Motor neuron (in vitro differentiated cells): ENCODE measurements around the gene SDK1. TPM values are rescaled to one million over a fixed set of nuclear protein-coding genes. Genes with fewer than 3 reads are reported as not detected.
A peak's percentile ranks its signal among the peaks of the same experiment; 100 is the strongest.

ENCODE experiments used
- ATAC-seq, 8 experiments: fragments of 200-7000 bp; cut with Tn5 transposase; replicated peaks in 6 of 8; 2 replicates each; pipeline ENCODE4 v1.8.0; 2021; ENCODE audit warnings: mild to moderate bottlenecking in 8 of 8, moderate library complexity in 8 of 8
- H3K27ac ChIP-seq, 2 donors: fragments of 250-450 bp; sonication (Bioruptor Pico); 2 replicates each; pipeline ENCODE4 v1.9.0; 2021; ENCODE audit warnings: antibody characterized with exemption in 2 of 2, mild to moderate bottlenecking in 2 of 2, moderate library complexity in 1 of 2
- H3K4me1 ChIP-seq, 2 donors: fragments of 250-450 bp; sonication (Bioruptor Pico); replicated peaks in 1 of 2; 2 replicates each; pipeline ENCODE4 v1.6.1; 2021; ENCODE audit warnings: antibody characterized with exemption in 2 of 2, mild to moderate bottlenecking in 2 of 2, moderate library complexity in 1 of 2
- H3K4me3 ChIP-seq, 5 donors: fragments of 250-450 bp; sonication (Bioruptor Pico); 2 replicates each; pipeline ENCODE4 v1.9.0; 2021; ENCODE audit warnings: antibody characterized with exemption in 5 of 5, mild to moderate bottlenecking in 5 of 5, moderate library complexity in 4 of 5
- WGBS, 10 experiments: fragments of 450-650 bp; shearing (Covaris generic); methylation state at CpG; one replicate each; pipeline ENCODE4 v1.0.0; 2022; 5-methylcytosine and 5-hydroxymethylcytosine counted together
- in situ Hi-C, 9 experiments: fragments of 400-800 bp; cut with MboI; loops; one replicate each; pipeline ENCODE4 v1.15.0; 2021; ENCODE audit warnings: low sequenced_read_pairs in 9 of 9, low pct_unique_long_range_greater_than_20kb in 2 of 9; ENCODE audit not compliant: unreplicated experiment in 9 of 9
- total RNA-seq, 8 experiments: library from RNA; unstranded; fragments of 300-600 nt; gene quantifications; 2 replicates each; pipeline versions ENCODE4 v1.2.3 to v1.2.4, GENCODE V29; 2022

The SDK1 gene
- total RNA-seq, 8 experiments from 2014 or later = 0.66 to 30.6 (median 8.0) TPM

DNA sequence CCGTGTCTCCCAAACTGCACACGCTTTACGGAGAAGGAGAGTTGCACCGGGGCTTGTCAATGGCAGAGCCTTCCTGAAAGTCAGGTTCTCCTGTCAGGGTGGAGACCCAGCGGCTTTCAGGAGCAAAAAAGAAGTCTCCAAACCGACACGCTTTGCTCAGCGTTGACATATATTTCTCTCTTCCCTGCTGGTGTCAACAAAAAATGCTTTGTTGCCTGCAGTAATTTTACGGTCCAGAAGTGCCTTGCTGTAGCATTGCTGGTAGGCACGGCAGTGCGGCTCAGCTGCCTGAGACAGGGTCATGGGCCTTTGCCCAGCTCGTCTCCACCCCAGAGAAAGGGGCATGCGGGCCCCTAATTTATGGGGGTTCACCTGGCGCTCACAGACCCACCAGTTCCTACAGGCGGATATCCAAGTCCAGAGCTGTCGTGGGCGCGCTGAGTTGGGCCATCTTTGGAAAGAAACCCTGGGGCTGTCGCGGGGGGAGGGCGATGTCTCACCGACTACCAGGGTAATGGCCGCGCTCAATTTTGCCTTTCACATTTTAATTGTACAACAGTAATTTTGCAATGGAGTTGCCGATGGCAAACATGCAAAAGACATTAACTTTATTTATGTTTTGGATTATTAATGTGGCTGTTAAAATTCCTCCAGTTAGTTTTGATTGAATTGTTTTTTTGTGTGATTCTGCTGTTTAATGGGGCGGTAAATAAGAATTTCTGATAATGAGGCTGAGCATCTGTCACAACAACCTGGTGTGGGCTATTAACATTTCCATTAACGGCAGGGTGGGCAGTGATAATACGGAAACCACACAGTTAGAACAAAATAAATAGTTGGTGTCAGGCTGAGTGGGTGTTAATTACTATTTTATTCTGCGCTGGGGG lies 902.8 kb downstream of the SDK1 start:
- in situ Hi-C loops = no loop called here
- Histone ChIP-seq H3K27ac (peak overlapping the region; percentile 8 to 65), H3K4me1 (peaks cover 28 to 35% of the 10 kb centered on the region in 2 donors), H3K4me3 (no peak overlapping the region)
- ATAC-seq = peak in 5 of 8 experiments; percentile 48 to 72 (median 59)
- 0 to 80% (median 61%) methylated on average over 3 to 18 of the region's 29 CpGs for WGBS, 10 experiments

DNA sequence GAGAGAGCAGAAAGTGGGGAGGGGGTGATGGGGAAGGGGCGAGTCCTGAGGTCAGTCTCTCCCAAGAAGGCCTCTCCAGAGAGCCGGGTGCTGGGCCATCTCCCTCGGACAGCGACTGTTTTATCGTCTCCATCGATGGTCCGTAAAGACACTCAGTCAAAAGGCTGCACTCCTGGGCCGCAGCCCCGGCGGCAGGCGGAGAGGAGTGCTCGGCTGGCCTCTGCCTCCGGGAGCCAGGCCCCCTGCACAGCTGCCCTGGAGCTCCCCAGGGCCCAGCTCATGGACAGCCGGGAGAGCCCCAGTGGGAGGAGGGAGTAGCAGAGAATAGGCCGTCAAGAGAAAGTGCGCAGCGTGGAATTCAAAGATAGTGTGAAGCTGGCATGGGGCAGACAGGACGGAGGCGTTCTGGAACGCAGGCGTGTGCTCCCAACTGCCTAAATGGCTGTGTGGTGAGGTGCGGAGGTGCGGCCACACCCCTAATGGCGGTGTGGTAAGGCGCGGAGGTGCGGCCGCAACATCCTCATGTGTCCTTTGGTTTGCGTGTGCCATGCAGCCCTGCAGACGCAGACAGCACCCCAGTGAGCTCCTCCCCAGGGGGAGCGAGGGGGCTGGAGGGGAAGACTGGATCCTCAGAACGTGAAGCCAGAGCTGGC lies 903.6 kb downstream of the SDK1 start:
- in situ Hi-C loops = no loop called here
- WGBS, 10 experiments = 62 to 85% methylated on average over 11 to 13 of the region's 32 CpGs; no CpG with 5 or more reads in 8 of the 10 experiments
- Histone ChIP-seq H3K4me3 (no peak overlapping the region), H3K27ac (peak overlapping the region; percentile 33 to 65), H3K4me1 (peaks cover 28 to 41% of the 10 kb centered on the region in 2 donors)
- peak in 5 of 8 experiments; percentile 56 to 82 (median 75) for ATAC-seq

DNA sequence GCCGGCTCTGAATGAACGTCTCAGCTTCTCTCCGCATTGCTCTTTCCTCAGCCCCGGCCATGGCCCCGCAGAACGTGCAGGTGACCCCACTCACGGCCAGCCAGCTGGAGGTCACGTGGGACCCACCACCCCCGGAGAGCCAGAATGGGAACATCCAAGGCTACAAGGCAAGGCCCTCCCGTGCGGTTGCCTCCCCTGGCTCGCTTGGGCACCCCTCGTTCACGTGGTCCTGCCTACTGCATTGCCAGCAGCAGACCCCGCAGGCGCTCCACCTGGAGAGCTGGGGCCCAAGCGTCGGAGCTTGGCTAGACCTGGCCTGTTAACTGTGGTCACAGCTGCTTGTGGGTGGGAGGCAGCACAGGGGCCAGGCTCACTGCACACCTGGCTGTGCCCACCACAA lies 904.8 kb downstream of the SDK1 start:
- Histone ChIP-seq H3K4me1 (peaks cover 28 to 45% of the 10 kb centered on the region in 2 donors), H3K27ac (no peak overlapping the region), H3K4me3 (no peak overlapping the region)
- 44 to 100% (median 79%) methylated on average over 2 to 10 of the region's 18 CpGs; no CpG with 5 or more reads in 6 of the 10 experiments for WGBS, 10 experiments
- ATAC-seq = no peak
- in situ Hi-C loops = no loop called here

DNA sequence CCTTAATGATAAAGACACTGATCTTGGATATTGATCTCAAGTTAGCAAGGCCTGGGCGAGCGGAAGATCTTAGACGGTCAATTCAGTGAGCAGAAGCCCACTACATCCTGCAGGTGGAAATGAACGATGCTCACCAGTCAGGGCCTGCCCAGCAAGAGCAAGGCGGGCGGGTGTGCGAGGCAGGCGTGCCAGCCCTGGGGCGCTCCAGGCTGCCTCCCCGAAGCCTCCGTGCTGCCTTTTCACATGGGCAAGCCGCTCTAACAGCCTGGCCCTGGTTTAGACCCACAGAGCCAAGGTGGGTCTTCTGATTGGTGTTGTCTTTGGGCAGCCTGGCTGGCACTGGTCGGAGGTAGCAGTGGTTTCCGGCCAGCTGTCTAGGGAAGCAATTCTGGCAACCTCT lies 906.0 kb downstream of the SDK1 start:
- ATAC-seq = no peak
- no peak overlapping the region for H3K27ac ChIP-seq

DNA sequence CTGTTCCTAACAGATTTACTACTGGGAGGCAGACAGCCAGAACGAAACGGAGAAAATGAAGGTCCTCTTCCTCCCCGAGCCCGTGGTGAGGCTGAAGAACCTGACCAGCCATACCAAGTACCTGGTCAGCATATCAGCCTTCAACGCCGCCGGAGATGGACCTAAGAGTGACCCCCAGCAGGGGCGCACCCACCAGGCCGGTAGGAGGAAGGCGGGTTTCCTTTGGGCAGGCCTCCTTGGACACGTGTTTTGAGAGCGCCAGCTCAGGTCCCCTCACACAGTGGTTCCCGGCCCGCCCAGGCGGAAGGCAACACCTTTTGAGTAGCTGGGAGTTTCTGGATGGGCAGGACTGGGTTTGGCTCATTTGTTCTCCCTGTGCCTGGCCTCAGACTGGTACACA lies 907.0 kb downstream of the SDK1 start:
- ATAC-seq = no peak
- 60 to 100% (median 97%) methylated on average over 3 to 7 of the region's 15 CpGs; no CpG with 5 or more reads in 7 of the 10 experiments for WGBS, 10 experiments
- in situ Hi-C loops = no loop called here
- Histone ChIP-seq H3K27ac (no peak overlapping the region), H3K4me1 (peaks cover 20 to 35% of the 10 kb centered on the region in 2 donors), H3K4me3 (no peak overlapping the region)

More for the DNA sequence above, 906.0 kb downstream of the SDK1 start:
- peaks cover 26 to 45% of the 10 kb centered on the region in 2 donors for H3K4me1 ChIP-seq
- WGBS, 10 experiments = 47 to 100% (median 98%) methylated on average over 2 to 9 of the region's 14 CpGs; no CpG with 5 or more reads in 4 of the 10 experiments
- no peak overlapping the region for H3K4me3 ChIP-seq
- in situ Hi-C loops = no loop called here

DNA sequence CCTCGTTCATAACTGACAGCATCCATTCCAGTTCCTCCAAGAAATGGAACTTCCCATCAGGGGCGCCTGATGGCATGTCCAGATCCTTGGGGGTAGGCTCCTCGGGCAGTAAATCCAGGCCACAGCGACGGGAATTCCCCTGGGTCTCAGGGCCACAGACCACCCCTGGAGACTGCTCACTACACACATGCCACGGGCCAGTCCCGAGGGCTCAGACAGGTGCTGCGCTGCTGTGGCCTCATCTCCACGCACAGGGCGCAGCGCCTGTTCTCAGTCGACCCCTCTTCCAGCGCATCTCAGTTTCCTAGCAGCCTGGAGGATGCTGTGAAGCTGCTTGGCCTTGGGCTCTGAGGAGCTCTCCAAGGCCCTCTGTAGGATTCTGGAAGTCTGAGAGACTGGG lies 907.5 kb downstream of the SDK1 start:
- in situ Hi-C loops = no loop called here
- H3K4me1 ChIP-seq = peaks cover 17 to 30% of the 10 kb centered on the region in 2 donors
- H3K4me3 ChIP-seq = no peak overlapping the region
- 58 to 100% (median 90%) methylated on average over 1 to 8 of the region's 13 CpGs; no CpG with 5 or more reads in 5 of the 10 experiments for WGBS, 10 experiments
- no peak for ATAC-seq
- no peak overlapping the region for H3K27ac ChIP-seq

DNA sequence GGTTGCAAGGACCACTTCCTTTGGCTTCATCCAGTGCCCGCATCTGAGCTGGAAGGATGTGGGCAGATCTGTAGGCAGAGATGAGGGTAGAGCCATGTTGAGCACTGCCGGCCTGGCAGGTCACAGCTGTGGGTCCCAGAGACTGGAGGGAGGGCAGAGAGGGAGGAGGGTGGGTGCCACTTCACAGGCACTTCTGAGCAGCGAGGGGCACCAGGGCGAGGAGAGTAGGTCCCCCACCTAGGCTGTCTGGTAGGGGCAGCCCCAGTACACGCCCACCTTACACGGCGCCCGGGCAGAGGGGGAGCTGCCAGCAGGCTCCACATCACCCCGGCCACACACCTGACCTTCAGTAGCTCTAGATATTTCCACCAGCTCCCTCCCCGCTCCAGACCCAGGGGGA lies 908.1 kb downstream of the SDK1 start:
- WGBS, 10 experiments = 83 to 88% methylated on average over 1 of the region's 10 CpGs; no CpG with 5 or more reads in 8 of the 10 experiments
- Histone ChIP-seq H3K4me1 (peaks cover 14 to 25% of the 10 kb centered on the region in 2 donors), H3K27ac (peak overlapping the region in 1 of 2 donors; percentile 56), H3K4me3 (no peak overlapping the region)
- in situ Hi-C loops = no loop called here
- no peak for ATAC-seq

DNA sequence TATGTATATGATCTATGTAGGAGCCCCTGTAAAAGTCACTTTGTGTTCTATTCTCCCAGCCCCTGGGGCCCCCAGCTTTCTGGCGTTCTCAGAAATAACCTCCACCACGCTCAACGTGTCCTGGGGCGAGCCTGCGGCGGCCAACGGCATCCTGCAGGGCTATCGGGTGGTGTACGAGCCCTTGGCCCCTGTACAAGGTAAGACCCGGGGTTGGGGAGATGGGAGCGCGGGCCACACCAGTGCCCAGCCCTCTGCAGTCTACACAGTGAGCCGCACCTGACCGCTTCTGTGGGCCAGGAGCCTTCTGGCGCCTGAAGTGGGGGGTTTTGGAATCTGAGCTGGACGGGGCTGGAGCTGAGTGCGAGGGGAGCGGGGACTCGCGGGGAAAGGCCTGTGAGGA lies 908.9 kb downstream of the SDK1 start:
- H3K4me1 ChIP-seq = peaks cover 9 to 17% of the 10 kb centered on the region in 2 donors
- in situ Hi-C loops = no loop called here
- 20 to 75% (median 60%) methylated on average over 1 to 9 of the region's 20 CpGs; no CpG with 5 or more reads in 6 of the 10 experiments for WGBS, 10 experiments
- no peak for ATAC-seq
- H3K27ac ChIP-seq = no peak overlapping the region
- H3K4me3 ChIP-seq = no peak overlapping the region

DNA sequence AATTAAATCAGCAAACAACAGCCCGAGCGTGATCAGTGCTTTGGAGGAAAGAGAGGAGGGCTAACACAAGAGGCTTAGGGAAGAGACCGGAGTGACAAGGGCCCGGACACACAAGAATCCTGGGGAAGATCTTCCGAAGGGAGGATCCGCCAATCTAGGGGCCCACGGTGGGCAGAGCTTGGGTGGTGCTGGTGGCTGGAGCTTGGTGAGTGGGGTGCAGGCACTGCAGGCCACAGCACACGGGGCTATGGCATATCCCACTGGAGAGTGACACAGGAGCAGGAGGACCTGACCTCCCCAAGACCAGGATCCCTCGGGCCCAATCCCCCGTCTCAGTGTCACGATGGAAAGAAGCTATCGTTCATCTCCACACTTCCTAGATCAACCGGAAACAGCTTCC lies 909.8 kb downstream of the SDK1 start:
- Histone ChIP-seq H3K4me1 (peaks cover 6 to 10% of the 10 kb centered on the region in 2 donors), H3K27ac (no peak overlapping the region), H3K4me3 (no peak overlapping the region)
- no peak for ATAC-seq
- WGBS, 10 experiments = 53 to 96% (median 79%) methylated on average over 1 to 6 of the region's 13 CpGs; no CpG with 5 or more reads in 3 of the 10 experiments
- in situ Hi-C loops = no loop called here

DNA sequence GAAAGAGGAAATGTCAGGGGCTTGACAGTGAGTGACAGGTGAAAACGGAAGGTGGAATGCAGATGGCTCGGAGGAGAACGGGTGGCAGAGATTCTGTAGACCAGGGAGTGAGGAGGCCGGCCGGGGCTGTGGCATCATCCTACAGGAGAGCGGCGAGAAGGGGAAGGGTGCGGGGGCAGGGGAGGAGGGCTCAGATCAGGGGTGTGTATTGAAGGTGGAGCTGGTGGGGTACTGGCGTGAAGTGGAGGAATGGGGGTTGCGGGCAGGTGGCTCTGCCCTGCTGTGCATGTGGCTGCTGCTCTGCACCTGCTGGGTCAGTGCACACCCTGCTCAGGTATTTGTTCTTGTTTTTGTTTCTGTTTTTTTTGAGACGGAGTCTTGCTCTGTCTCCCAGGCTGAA lies 910.2 kb downstream of the SDK1 start:
- H3K4me1 ChIP-seq = peaks cover 6 to 10% of the 10 kb centered on the region in 2 donors
- H3K27ac ChIP-seq = no peak overlapping the region
- H3K4me3 ChIP-seq = no peak overlapping the region
- 50% methylated on average over 2 of the region's 11 CpGs; no CpG with 5 or more reads in 9 of the 10 experiments for WGBS, 10 experiments
- in situ Hi-C loops = no loop called here
- no peak for ATAC-seq

DNA sequence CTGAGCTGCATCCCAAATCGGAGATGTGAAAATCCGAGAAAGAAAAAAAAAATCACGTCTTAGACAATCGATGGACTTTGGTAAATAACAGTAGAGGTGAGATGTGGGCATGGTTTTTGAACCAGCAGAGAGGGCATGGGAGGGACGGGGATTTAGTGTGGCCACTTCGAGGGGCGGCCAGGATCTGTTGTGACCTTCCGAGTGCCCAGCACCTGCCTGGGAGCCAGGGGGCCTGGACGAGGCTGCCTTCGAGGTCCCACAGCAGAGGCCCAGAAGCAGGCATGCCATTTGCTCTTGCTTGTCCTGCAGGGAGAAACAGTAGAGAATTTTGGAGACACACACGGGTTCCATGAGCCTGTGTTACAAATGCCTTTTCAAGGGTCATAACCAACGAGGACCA lies 911.3 kb downstream of the SDK1 start:
- peaks cover 6 to 10% of the 10 kb centered on the region in 2 donors for H3K4me1 ChIP-seq
- H3K4me3 ChIP-seq = no peak overlapping the region
- no peak overlapping the region for H3K27ac ChIP-seq
- ATAC-seq = no peak
- 31 to 100% (median 66%) methylated on average over 3 to 9 of the region's 12 CpGs; no CpG with 5 or more reads in 1 of the 10 experiments for WGBS, 10 experiments
- in situ Hi-C loops = no loop called here

DNA sequence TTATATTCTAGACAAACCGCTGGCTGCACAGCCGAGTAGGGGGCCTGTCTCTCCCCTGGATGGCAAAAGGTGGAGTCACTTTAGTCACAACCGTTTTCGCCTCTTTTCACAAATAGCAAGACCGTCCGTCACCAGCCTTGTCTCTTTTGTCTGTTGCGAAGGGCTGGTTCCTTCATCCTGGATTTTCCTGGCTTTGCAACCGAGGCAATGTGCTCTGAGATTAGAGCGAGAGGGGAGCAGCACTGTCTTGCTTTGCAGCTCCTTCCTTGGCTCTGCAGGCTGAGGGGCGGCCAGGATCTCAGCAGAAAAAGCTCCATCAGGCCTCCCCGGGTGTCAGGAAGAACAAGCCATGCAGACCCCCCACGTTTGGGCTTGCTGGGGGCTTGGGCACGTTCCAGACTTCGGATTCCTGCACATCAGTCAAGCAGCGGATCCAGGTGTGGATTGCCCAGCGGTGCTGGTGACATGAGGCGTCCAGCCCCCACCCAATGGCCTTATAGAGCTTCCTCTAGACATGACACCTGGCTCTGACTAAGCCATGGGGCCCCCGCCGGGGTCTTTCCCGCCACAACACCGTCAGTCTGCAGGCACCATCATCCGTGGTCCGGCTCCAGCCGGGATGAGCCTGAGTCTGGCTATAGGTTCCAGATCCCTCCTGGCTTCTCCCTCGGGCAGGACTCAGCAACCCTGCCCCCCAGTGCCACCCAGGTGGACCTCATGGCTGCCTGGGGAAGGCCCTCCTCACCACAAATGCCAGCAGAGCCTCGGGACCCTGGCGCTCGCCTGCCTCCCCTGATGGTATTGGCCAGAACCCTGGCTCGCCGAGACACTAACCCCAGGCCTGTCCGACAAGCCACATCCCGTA lies 913.5 kb downstream of the SDK1 start:
- 20 to 97% (median 83%) methylated on average over 2 to 14 of the region's 32 CpGs; no CpG with 5 or more reads in 1 of the 10 experiments for WGBS, 10 experiments
- Histone ChIP-seq H3K4me1 (peaks cover 5 to 6% of the 10 kb centered on the region in 2 donors), H3K27ac (no peak overlapping the region), H3K4me3 (no peak overlapping the region)
- in situ Hi-C loops = no loop called here
- no peak for ATAC-seq
